GM12878 (cell line): Measurements from ENCODE around the gene ANKRD11. TPM values are rescaled to one million over a fixed set of nuclear protein-coding genes. Genes with fewer than 3 reads are reported as not detected.

Experiments used
- ATAC-seq: fragments of 200-7000 bp; cut with Tn5 transposase; 3 replicates; pipeline ENCODE4 v1.9.1; 2020; ENCODE audit warnings: mild to moderate bottlenecking, moderate library complexity
- BruUV-seq: library from RNA; stranded (reverse); fragments of 400-500 nt; replicated peaks from 2 replicates; lab custom pipeline; 2021; lab: Mats Ljungman, UMichigan
- CTCF ChIA-PET: fragments of 300-600 bp; sonication (Branson Sonifier 250); formaldehyde crosslinking; extraction: SDS; loops from one replicate; lab custom pipeline; 2021; ENCODE audit warnings: inconsistent platforms; lab: Yijun Ruan, JAX
- POLR2A ChIA-PET: fragments of 350-600 bp; formaldehyde crosslinking; extraction: SDS; loops from one replicate; lab custom pipeline; 2021; ENCODE audit warnings: inconsistent platforms; lab: Charles Lee
- RAD21 ChIA-PET: fragments of 300-600 bp; sonication (Branson Sonifier 250); formaldehyde crosslinking; loops from one replicate; lab custom pipeline; 2023; ENCODE audit warnings: antibody characterized with exemption; ENCODE audit not compliant: unreplicated experiment; lab: Charles Lee
- SMC1A ChIA-PET: fragments of 300-600 bp; sonication (Branson Sonifier 250); formaldehyde crosslinking; loops from one replicate; lab custom pipeline; 2023; ENCODE audit not compliant: unreplicated experiment, uncharacterized antibody; lab: Charles Lee
- DNase-seq: peaks from one replicate; pipeline ENCODE4 v3.0.0-alpha.2; 2011; ENCODE audit warnings: low read depth, low spot score
- FAIRE-seq: peaks from 3 replicates; lab custom pipeline; 2011; peaks lifted over from hg19 to GRCh38; lab: Jason Lieb, UNC
- H2AFZ ChIP-seq: 2 replicates; pipeline ENCODE4 v1.6.0; 2011; ENCODE audit warnings: low read depth, low read length, control low read depth; ENCODE audit not compliant: control insufficient read depth
- H3K27ac ChIP-seq: 2 replicates; pipeline ENCODE4 v1.5.1; 2011; ENCODE audit warnings: control low read depth; ENCODE audit not compliant: control insufficient read depth, insufficient read depth
- H3K27me3 ChIP-seq, 2 experiments: replicated peaks in 1 of 2; 2 replicates each; pipeline versions ENCODE4 v1.6.0 to v1.6.1; 2011; ENCODE audit warnings: low read length in 1 of 2; ENCODE audit not compliant: control insufficient read depth in 2 of 2, insufficient read depth in 2 of 2
- H3K36me3 ChIP-seq, 2 experiments: 2 replicates each; pipeline ENCODE4 v1.5.1; 2011; ENCODE audit warnings: low read length in 1 of 2; ENCODE audit not compliant: control insufficient read depth in 2 of 2, insufficient read depth in 2 of 2
- H3K4me1 ChIP-seq: 2 replicates; pipeline ENCODE4 v1.6.1; 2011; ENCODE audit warnings: mild to moderate bottlenecking, low read length, moderate library complexity, mixed read lengths; ENCODE audit not compliant: control insufficient read depth, insufficient read depth
- H3K4me2 ChIP-seq: 2 replicates; pipeline ENCODE4 v1.6.0; 2011; ENCODE audit warnings: control low read depth; ENCODE audit not compliant: control insufficient read depth, insufficient read depth
- H3K4me3 ChIP-seq: fragments of 200-600 bp; sonication (generic); 2 replicates; pipeline ENCODE4 v1.5.1; 2016
- H3K79me2 ChIP-seq: 2 replicates; pipeline ENCODE4 v1.6.0; 2011; ENCODE audit warnings: low read length; ENCODE audit not compliant: control insufficient read depth, insufficient read depth
- H3K9ac ChIP-seq: 2 replicates; pipeline ENCODE4 v1.8.0; 2011; ENCODE audit warnings: low read length, control low read depth, mixed read lengths; ENCODE audit not compliant: control insufficient read depth, insufficient read depth
- H3K9me3 ChIP-seq: replicated peaks from 3 replicates; pipeline ENCODE4 v1.5.1; 2011; ENCODE audit warnings: mild to moderate bottlenecking, low read length; ENCODE audit not compliant: control insufficient read depth, insufficient read depth
- H4K20me1 ChIP-seq: 2 replicates; pipeline ENCODE4 v1.6.0; 2011; ENCODE audit not compliant: control insufficient read depth, insufficient read depth
- CBX3 ChIP-seq: fragments of 200-600 bp; sonication (generic); IDR thresholded peaks from 2 replicates; pipeline ENCODE4 v1.6.1; 2016; ENCODE audit warnings: low read depth, borderline replicate concordance
- EGR1 ChIP-seq, 2 experiments: IDR thresholded peaks; 1 replicate in 1 of 2; 2 replicates in 1 of 2; pipeline ENCODE4 v1.6.1; 2011 to 2012; ENCODE audit warnings: low read depth in 2 of 2, low read length in 2 of 2, borderline replicate concordance in 1 of 2, mild to moderate bottlenecking in 1 of 2, moderate library complexity in 1 of 2
- EZH2 ChIP-seq: IDR thresholded peaks from 2 replicates; pipeline ENCODE4 v1.6.1; 2012; ENCODE audit warnings: low read depth, mild to moderate bottlenecking, control low read depth, inconsistent platforms, low read length, borderline replicate concordance; ENCODE audit not compliant: control insufficient read depth
- KAT2A ChIP-seq: conservative IDR thresholded peaks from 2 replicates; pipeline ENCODE4 v1.6.1; 2011; ENCODE audit warnings: low read depth, low read length; ENCODE audit not compliant: control insufficient read depth
- MEF2A ChIP-seq: IDR thresholded peaks from 2 replicates; pipeline ENCODE4 v1.6.1; 2011; ENCODE audit warnings: low read depth, mild to moderate bottlenecking, low read length, moderate library complexity; ENCODE audit not compliant: insufficient read depth
- NKRF ChIP-seq: fragments of 450-650 bp; conservative IDR thresholded peaks from 2 replicates; pipeline ENCODE4 v1.6.1; 2017; ENCODE audit warnings: mild to moderate bottlenecking, moderate library complexity
- RCOR1 ChIP-seq: conservative IDR thresholded peaks from 2 replicates; pipeline ENCODE4 v1.6.1; 2012; ENCODE audit warnings: low read depth, low read length, improper control_type of control experiment
- RUNX3 ChIP-seq: IDR thresholded peaks from 2 replicates; pipeline ENCODE4 v1.6.1; 2012; ENCODE audit warnings: low read length, inconsistent platforms
- SMC3 ChIP-seq: IDR thresholded peaks from 2 replicates; pipeline ENCODE4 v1.6.1; 2011; ENCODE audit warnings: low read length, improper control_type of control experiment, borderline replicate concordance
- SUZ12 ChIP-seq: fragments of 200-600 bp; sonication (generic); IDR thresholded peaks from one replicate; pipeline ENCODE4 v1.6.1; 2018; ENCODE audit warnings: antibody characterized with exemption, mild to moderate bottlenecking; ENCODE audit not compliant: unreplicated experiment
- TARDBP ChIP-seq: IDR thresholded peaks from 2 replicates; pipeline ENCODE4 v1.6.1; 2016; ENCODE audit warnings: borderline replicate concordance
- ZNF384 ChIP-seq: IDR thresholded peaks from 2 replicates; pipeline ENCODE4 v1.6.1; 2012; ENCODE audit warnings: low read depth, mild to moderate bottlenecking, low read length, improper control_type of control experiment, borderline replicate concordance
- WGBS: methylation state at CpG from one replicate; pipeline ENCODE4 v1.1.6; 2016; ENCODE audit warnings: low lambda C conversion rate; ENCODE audit not compliant: insufficient replicate concordance, insufficient coverage; ENCODE audit errors: missing lambda C conversion rate; 5-methylcytosine and 5-hydroxymethylcytosine counted together
- in situ Hi-C: fragments of 300-500 bp; cut with MboI; formaldehyde crosslinking; loops from 9 replicates; pipeline ENCODE4 v1.14.3; 2018; ENCODE audit warnings: mixed read lengths
- intact Hi-C: fragments of 100-400 bp; cut with micrococcal nuclease; formaldehyde crosslinking; loops from one replicate; pipeline ENCODE4 v1.14.2; 2022; ENCODE audit not compliant: unreplicated experiment
- polyA plus RNA-seq, 11 experiments: library from polyadenylated mRNA; depleted of rRNA in 4 of 11; unstranded in 6 of 11; stranded (reverse) in 5 of 11; fragments of >200 nt; fragmentation: Nextera tagmentation in 4 of 11; fragmentation: Illumina TruSeq in 1 of 11; extraction: Ambion mirVana in 4 of 11; extraction: Trizol in 1 of 11; gene quantifications; 1 replicate in 1 of 11; 2 replicates in 10 of 11; pipeline versions ENCODE4 v1.2.1 to v1.2.3, GENCODE V29; 2011 to 2016; ENCODE audit warnings: inconsistent platforms in 2 of 11, missing spikeins in 2 of 11, low read depth in 1 of 11
- total RNA-seq, 4 experiments: library from RNA; depleted of rRNA in 3 of 4; stranded (reverse); fragments of >200 nt in 3 of 4; fragmentation: Illumina TruSeq in 1 of 4; extraction: Trizol in 1 of 4; gene quantifications; 2 replicates each; pipeline versions ENCODE4 v1.2.1 to v1.2.3, GENCODE V29; 2013 to 2021
- TF ChIP-seq, protein P1 (sequence below): fragments of 450-650 bp; IDR thresholded peaks from 2 replicates; pipeline ENCODE4 v1.6.1; 2016; ENCODE audit warnings: mild to moderate bottlenecking
- TF ChIP-seq, protein P2 (sequence below): IDR thresholded peaks from 2 replicates; pipeline ENCODE4 v1.6.1; 2011; ENCODE audit warnings: borderline replicate concordance, low read depth, mild to moderate bottlenecking, moderate library complexity, low read length; ENCODE audit not compliant: insufficient read depth, poor library complexity, severe bottlenecking

ANKRD11 gene
- total and polyA plus RNA-seq, 10 of the 15 experiments (the other 5 are each of a cell fraction or from before 2014, with no cell fraction given) = 5.1 to 103 (median 27.4) TPM

GRCh38 chr16:89386306-89387185 lies 103.8 kb downstream of the ANKRD11 start:
- ChIA-PET CTCF (no interaction called here), RAD21 (interaction anchor here (0.5 kb wide), 1 partner anchor 109 kb away, joined by 3 read pairs; no protein-coding TSS in a partner anchor), SMC1A (interaction anchor here (0.6 kb wide), 1 partner anchor 624 kb away, joined by 3 read pairs; no protein-coding TSS in a partner anchor), POLR2A (no interaction called here)
- no peak for DNase-seq
- no peaks in the 10 kb centered on the region for H3K27me3 ChIP-seq
- H3K9me3 ChIP-seq = no peaks in the 10 kb centered on the region
- peaks cover 3 to 6% of the 10 kb centered on the region in 2 experiments; a peak in 2 of 4 replicates for H3K36me3 ChIP-seq
- peaks cover 9% of the 10 kb centered on the region for H3K4me1 ChIP-seq
- H3K27ac ChIP-seq = no peak overlapping the region
- no peak overlapping the region for H3K4me2 ChIP-seq
- in situ Hi-C loops = no loop called here
- H3K79me2 ChIP-seq = peaks cover 85% of the 10 kb centered on the region
- ATAC-seq = no peak
- no TSS peak for BruUV-seq
- peaks cover 14% of the 10 kb centered on the region for H4K20me1 ChIP-seq
- 85% methylated on average over 21 of the region's 21 CpGs for WGBS
- FAIRE-seq = no peak
- no peak overlapping the region for H3K9ac ChIP-seq
- TF ChIP-seq EGR1 (IDR thresholded peaks at IDR 0.05; ENCODE audit: borderline replicate concordance in 1 of 2, low read depth in 2 of 2, low read length in 2 of 2) = no peak
- TF ChIP-seq TARDBP = no peak
- no peak for TF ChIP-seq KAT2A
- TF ChIP-seq RUNX3 = no peak
- no peak for TF ChIP-seq ZNF384
- TF ChIP-seq, protein P1, sequence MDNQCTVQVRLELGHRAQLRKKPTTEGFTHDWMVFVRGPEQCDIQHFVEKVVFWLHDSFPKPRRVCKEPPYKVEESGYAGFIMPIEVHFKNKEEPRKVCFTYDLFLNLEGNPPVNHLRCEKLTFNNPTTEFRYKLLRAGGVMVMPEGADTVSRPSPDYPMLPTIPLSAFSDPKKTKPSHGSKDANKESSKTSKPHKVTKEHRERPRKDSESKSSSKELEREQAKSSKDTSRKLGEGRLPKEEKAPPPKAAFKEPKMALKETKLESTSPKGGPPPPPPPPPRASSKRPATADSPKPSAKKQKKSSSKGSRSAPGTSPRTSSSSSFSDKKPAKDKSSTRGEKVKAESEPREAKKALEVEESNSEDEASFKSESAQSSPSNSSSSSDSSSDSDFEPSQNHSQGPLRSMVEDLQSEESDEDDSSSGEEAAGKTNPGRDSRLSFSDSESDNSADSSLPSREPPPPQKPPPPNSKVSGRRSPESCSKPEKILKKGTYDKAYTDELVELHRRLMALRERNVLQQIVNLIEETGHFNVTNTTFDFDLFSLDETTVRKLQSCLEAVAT = no peak
- no peak for TF ChIP-seq SMC3
- TF ChIP-seq, protein P2, sequence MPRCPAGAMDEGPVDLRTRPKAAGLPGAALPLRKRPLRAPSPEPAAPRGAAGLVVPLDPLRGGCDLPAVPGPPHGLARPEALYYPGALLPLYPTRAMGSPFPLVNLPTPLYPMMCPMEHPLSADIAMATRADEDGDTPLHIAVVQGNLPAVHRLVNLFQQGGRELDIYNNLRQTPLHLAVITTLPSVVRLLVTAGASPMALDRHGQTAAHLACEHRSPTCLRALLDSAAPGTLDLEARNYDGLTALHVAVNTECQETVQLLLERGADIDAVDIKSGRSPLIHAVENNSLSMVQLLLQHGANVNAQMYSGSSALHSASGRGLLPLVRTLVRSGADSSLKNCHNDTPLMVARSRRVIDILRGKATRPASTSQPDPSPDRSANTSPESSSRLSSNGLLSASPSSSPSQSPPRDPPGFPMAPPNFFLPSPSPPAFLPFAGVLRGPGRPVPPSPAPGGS = no peak
- TF ChIP-seq SUZ12 = no peak
- TF ChIP-seq NKRF = no peak
- no peak for TF ChIP-seq RCOR1
- TF ChIP-seq CBX3 = no peak
- no peak for TF ChIP-seq EZH2
- TF ChIP-seq MEF2A = no peak
- intact Hi-C loops = no loop called here
- no peak overlapping the region for H2AFZ ChIP-seq
- H3K4me3 ChIP-seq = no peak overlapping the region
